ENCODE data around the gene TWIST1.

Gene TWIST1

GRCh38 chr7:19117091-19117869, at the start of gene TWIST1:
TWIST1 (minus strand) TSS chr7:19117636; CDS start chr7:19117321, 315 bp downstream.
- no peak for DNase-seq

- no peak for DNase-seq
These were observed 44.2 kb upstream of the TWIST1 start for GRCh38 chr7:19161671-19162070.

DNA sequence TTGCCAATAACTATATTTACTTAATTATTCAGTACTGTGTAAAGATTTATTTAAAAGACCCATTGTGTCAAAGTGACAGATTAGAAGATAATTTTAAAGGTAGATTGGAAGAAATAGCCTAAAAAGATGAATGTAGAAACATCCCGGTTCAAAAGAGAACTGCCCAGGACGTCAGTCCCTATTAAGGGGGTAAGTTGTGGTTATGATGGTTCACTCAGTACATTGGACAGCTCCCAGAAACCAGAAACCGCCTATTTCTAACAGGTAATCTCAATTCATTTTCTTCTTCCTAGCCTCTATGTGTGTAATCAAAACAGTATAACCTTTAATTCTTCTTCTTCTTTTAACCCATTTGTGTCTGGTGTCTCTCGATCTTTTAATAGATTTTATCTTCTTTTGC, 29.3 kb upstream of the TWIST1 start:
- DNase-seq: no peak

DNA sequence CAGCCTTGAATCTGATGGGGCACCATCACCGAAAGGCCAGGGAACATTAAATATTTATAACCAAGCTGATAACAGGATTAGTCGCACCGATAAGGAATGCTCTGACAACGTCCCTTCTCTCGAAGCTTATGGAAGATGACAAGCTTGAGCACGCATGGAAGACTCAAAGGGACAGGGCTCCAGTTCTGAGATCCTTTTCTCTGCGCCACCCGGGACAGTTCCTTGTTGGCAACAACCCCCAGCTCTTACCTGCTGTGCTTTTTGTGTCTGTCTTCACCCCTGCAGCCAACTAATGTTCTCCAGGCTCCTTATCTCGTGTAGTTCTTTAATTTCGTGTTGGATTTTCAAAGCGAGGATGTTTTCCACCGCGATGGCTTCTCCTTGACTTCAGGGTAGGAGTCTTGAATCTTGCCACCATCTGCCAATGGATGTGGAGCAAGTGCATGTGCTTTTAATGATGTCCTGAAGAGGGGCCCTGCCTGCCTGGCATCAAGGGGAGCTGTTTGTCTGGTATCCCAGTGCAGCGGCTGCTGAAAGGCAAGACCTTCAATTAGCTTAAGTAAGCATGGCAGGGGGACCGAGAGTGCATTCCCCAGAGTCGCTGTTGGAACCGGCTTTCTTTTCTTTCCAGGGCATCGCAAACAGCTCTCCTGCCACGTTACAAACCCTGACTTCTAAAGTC, 28.1 kb upstream of the TWIST1 start:
- DNase-seq: no peak

DNA sequence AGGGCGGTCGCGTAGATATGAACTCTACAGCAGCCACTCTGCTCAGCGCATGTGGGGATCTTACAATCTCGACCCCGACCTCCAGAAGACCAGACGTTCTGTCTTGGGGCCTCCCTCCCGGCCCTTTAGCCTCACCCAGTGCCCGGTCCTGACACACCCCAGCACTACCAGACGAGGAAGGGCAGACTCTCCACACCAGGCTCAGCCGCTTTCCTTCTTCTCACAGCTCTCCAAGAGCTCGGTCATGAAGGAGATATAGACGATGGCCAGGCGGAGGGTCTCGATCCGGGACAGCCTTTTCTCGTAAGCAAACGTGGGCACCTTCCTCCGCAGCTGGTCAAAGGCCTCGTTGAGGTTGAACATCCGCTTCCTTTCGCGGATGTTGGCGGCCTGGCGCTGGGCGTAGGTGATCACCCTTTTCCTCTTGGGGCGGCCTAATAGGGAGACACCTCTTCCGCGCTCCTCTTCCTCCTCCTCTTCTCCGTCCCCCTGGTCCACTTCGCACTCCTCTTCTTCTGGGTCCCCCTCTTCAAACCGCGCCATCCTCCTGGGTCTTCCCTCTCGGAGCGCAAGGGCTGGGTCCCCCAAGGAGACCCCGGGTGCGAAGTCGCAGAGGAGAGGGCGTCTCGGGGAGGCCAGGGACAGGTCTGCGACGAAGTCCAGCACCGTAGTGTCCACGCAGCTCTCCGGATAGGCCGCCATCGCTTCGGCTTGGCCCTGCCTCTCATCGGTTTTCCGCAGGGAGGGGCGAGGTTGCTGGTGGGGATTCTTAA, 27.4 kb upstream of the TWIST1 start, which contains the start of gene FERD3L:
Gene FERD3L (minus strand): TSS at position 761 of the 773 bp plus-strand sequence. CDS start 59 bp downstream, at position 702.
- DNase-seq: no peak

DNA sequence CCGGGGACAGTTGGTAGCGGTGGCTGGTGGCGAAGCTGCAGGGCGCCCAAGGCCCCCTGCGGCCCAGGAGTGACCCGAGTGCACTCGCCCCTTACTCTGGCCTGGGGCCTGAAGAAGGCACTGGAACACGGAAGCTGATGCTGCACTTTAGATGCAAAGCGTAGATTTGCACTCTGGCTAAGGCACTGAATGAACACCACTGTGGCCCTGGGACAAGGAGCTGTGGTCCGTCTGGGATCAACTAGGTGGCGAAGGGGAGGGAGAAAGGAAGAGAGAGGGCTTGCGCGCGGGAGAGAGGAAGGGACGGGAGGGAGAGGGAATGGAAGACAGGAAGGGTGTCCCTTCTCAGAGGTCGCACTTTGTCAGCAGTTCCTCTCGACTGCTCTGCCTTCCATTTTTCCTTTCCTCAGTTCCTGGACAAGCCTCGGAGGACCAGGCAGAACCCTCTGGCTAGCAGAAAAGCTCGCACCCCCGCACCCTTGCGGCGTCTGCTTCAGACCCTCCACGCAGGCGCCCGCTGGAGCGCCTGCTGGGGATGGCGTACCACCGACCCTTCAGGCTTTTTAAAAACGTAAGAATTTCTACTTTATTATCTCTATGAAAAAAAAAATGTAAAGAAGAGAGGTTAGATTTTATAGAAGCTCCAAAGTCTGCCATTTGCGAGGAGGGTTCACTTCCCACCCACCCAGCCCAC, 26.6 kb upstream of the TWIST1 start:
- no peak for DNase-seq

GRCh38 chr7:19139706-19140327, 22.4 kb upstream of the TWIST1 start:
- no peak for DNase-seq

DNA sequence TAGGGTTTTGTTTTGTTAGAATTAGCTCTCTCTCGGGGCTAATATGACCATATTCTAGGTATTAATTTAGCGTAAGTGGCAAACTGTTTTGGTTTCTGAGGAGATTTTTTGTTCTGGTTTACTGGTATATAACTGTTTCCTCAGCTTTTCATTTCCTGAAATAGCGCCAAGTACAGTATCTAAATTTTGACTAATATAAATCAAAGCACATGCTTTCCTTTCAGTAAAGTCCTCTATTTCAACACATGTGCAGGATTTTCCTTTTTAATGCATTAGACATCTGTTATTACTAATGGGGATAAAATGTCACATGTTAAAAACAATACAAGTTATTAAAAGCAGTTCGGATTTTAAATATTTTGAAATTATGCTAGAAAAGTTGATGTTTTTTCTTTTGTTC, 16.4 kb upstream of the TWIST1 start:
- DNase-seq: no peak

GRCh38 chr7:19133390-19133789, 16.0 kb upstream of the TWIST1 start:
- no peak for DNase-seq

GRCh38 chr7:19128856-19129255, 11.4 kb upstream of the TWIST1 start:
- DNase-seq: no peak

- DNase-seq: no peak
These were observed 4.6 kb upstream of the TWIST1 start for GRCh38 chr7:19121977-19122588.

GRCh38 chr7:19119870-19120486, 2.5 kb upstream of the TWIST1 start:
- no peak for DNase-seq

DNA sequence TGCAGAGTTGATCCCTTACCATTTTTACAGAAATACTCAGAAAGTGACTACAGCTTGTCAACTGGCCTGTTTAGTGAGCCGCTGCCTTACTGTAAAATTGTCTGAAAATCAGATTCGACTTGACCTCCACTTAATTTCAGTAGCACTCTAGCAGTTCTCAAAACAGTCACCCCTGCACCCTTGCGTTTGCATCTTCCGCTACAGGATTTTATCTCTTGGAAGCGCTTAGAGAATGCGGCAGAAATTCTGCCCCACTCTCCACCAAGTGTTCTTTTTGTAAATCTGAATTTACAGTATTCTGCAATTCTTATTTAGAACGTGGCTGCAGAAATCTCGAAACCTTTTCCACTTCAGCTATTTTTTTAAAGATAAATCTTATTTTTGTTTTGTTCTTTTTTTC, 1.9 kb upstream of the TWIST1 start:
- no peak for DNase-seq

- DNase-seq: no peak
These were observed 1.4 kb upstream of the TWIST1 start for GRCh38 chr7:19118636-19119371.

DNA sequence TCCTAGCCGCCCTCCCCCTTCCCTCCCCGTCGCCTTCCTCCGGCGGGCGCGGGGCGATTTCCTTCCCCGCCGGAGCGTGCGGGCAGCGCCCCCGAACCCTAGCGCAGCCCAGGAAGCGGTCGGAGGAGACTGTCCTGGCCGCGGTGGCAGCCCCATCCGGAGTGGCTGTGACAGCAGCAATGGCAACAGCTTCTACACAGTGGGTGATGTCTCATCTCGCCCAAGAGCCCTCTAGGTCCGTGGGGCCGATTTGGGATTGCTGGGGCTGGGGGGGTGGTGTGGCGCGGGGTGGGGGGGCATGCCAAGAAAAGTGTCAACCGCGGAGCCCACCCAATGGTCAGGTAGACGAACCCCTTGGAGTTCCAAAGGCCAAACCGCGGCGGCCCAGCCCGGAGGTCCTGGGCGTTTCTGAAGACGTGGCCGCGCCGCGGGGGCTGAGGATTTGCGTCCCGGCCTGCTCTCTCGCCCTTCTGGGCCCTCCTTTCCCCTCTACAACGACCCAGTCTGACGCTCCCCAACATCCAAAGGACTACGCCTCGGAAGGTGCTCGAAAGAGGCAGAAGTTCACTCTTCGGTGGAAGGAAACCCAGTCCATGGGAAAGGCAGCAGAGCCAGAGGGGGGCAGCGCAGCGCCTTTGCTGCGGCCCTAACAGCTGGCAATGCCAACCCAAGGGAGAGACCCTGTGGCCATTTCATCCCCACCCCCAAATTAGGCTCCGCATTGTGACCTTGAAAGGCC, 603 bp upstream of the TWIST1 start:
- no peak for DNase-seq

DNA sequence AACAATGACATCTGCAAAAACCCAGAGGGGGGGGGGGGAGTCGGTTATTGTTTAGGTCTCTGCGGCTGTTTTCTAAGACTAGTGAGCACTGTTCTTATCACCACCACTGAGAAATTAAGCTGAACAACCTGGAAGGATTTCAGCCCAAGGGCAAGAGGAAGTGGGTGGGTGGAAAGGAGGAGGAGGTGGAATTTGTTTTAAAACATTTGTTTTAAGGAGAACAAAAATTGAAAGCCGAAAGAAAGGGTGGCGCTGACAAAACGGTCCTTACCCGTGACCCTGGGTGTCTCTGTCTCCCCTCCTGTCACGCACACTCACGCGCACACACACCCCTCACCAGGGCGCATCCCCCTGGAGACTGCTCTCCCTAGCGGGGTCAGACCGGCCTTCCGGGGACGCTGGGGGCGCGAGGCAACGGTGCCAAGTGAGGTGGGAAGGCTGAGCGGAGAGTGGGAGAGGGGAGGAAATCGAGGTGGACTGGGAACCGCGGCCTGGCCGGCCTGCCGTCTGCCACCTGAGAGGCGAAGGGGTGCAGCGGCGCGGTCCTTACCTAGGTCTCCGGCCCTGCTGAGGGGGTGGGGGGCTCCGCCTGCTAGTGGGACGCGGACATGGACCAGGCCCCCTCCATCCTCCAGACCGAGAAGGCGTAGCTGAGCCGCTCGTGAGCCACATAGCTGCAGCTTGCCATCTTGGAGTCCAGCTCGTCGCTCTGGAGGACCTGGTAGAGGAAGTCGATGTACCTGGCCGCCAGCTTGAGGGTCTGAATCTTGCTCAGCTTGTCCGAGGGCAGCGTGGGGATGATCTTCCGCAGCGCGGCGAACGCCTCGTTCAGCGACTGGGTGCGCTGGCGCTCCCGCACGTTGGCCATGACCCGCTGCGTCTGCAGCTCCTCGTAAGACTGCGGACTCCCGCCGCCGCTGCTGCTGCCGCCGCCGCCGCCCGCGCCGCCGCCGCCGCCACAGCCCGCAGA, 1.0 kb downstream of the TWIST1 start:
- no peak for DNase-seq

DNA sequence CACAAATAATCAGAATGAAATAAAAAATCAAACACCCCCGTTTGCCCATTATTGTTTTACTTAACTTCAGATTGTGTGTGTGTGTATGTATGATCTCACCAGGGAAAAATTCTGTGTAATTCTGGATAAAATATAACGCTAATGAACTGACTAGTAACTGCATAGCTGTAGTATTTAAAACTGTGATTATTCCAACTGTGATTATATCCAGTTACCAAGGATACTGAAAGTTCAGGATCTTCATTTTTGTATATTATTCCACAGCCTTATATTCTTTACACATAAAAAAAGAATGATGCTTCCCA, 2.9 kb downstream of the TWIST1 start:
- DNase-seq: no peak

DNA sequence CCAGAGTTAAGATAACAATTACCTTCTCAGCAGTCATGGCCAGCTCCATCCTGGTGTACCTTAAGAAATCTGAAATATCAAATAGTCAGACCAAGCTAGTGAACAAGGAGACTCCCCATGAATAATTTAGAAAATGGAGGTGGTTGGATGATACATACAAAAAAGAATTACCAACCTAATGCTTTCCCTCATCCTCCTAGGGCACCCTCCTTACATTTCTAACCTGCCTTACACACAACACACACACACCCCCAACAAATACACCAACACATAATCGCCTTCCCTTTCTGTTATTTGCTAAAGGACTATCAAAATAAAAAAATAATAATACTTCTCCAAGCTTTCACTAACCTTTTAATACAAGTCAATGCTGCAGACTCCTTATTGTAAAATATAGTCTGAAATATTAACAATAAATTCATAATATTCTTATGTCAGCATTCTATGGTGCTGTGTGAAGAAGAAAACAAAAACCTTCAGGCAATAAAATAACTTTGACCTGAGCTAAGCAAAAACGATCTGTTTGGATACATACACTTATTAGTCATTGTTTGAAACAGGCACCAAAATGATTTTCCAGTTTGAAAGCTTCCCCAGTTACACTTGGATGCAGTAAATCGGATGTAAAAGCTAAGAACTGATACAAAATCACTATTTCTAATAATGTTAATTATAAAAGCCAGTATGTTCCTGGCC, 3.4 kb downstream of the TWIST1 start:
- no peak for DNase-seq

- DNase-seq: no peak
These were observed 4.5 kb downstream of the TWIST1 start for GRCh38 chr7:19113002-19113350.

All from activated CD4-positive, alpha-beta T cell treated with anti-CD3 and anti-CD28 coated beads, Interleukin-2, amount 50 U/mL, for 16 hours (primary cell).